Liver (tissue), 3 donors: ENCODE results near the gene JAKMIP1.

ENCODE experiments used
- ATF3 ChIP-seq: IDR thresholded peaks from 2 replicates; pipeline ENCODE4 v1.6.1; 2016; ENCODE audit warnings: antibody characterized with exemption
- CTCF ChIP-seq: fragments of 150-350 bp; IDR thresholded peaks from 2 replicates; pipeline ENCODE4 v1.5.1; 2017; ENCODE audit warnings: improper control_type of control experiment, low read depth, low read length; ENCODE audit not compliant: missing input control
- JUND ChIP-seq, 2 donors: IDR thresholded peaks; 2 replicates each; pipeline ENCODE4 v1.6.1; 2016; ENCODE audit warnings: antibody characterized with exemption in 2 of 2
- MAX ChIP-seq: IDR thresholded peaks from 2 replicates; pipeline ENCODE4 v1.6.1; 2016; ENCODE audit warnings: antibody characterized with exemption
- YY1 ChIP-seq: IDR thresholded peaks from 2 replicates; pipeline ENCODE4 v1.6.1; 2016; ENCODE audit warnings: antibody characterized with exemption, mild to moderate bottlenecking
- donor health status: healthy.
- donor health status: healthy.

GRCh38 chr4:6097581-6097980 is 102.8 kb downstream of the JAKMIP1 start:
- TF ChIP-seq MAX (no peak), CTCF (no peak), JUND (IDR thresholded peaks at IDR 0.05) (no peak), YY1 (no peak), ATF3 (no peak)
